Cerebellar nuclear complex (tissue), 1 donor: ENCODE measurements around the gene HCST.
"Not testable (repeated sequence)": the region's sequence is repeated elsewhere in the genome, so short reads cannot be mapped to it uniquely, and the experiment has no call there.

Experiments
- DNase-seq, 2 experiments: peaks; one replicate each; lab custom pipeline; 2025; lab: John Stamatoyannopoulos, UW

HCST gene

GRCh38 chr19:35904311-35905068, 2.2 kb downstream of the HCST start:
- DNase-seq, result no peak

GRCh38 chr19:35905178-35905727, 2.9 kb downstream of the HCST start:
- no peak for DNase-seq

GRCh38 chr19:35907377-35907745, 5.0 kb downstream of the HCST start:
- DNase-seq, result no peak

GRCh38 chr19:35908010-35908441, 5.7 kb downstream of the HCST start, which contains the start of gene TYROBP:
Gene TYROBP (minus strand): TSS chr19:35908295. CDS start chr19:35908228, 67 bp downstream.
- no peak for DNase-seq

- no peak for DNase-seq
Observed at GRCh38 chr19:35908973-35909683, 6.8 kb downstream of the HCST start.

GRCh38 chr19:35909684-35910035, 7.3 kb downstream of the HCST start:
- no peak for DNase-seq

GRCh38 chr19:35910355-35910754, 8.0 kb downstream of the HCST start:
- not testable (repeated sequence) for DNase-seq

GRCh38 chr19:35911173-35911572, 8.8 kb downstream of the HCST start:
- DNase-seq, result no peak

- DNase-seq, result no peak
Observed at GRCh38 chr19:35911790-35912189, 9.5 kb downstream of the HCST start.

GRCh38 chr19:35913589-35913988, 11.3 kb downstream of the HCST start:
- DNase-seq, result no peak

GRCh38 chr19:35915443-35915842, 13.1 kb downstream of the HCST start:
- no peak for DNase-seq

- DNase-seq, result no peak
Observed at GRCh38 chr19:35919306-35919705, 17.0 kb downstream of the HCST start.

- no peak for DNase-seq
Observed at GRCh38 chr19:35921012-35921411, 18.7 kb downstream of the HCST start.

- DNase-seq, result no peak
Observed at GRCh38 chr19:35925501-35925900, 23.2 kb downstream of the HCST start.

GRCh38 chr19:35928507-35928906, 26.2 kb downstream of the HCST start:
- no peak for DNase-seq

- no peak for DNase-seq
Observed at GRCh38 chr19:35929876-35930275, 27.5 kb downstream of the HCST start.

GRCh38 chr19:35931161-35931873, 29.0 kb downstream of the HCST start:
- peak; percentile 85 to 97 for DNase-seq

GRCh38 chr19:35931874-35932202, 29.5 kb downstream of the HCST start:
- no peak for DNase-seq

- no peak for DNase-seq
Observed at GRCh38 chr19:35932291-35932936, 30.1 kb downstream of the HCST start.

- DNase-seq, result peak in 1 of 2 experiments; percentile 51
Observed at GRCh38 chr19:35935911-35936737, 33.8 kb downstream of the HCST start, which contains the start of gene LRFN3. Gene LRFN3 (plus strand): TSS chr19:35936374. CDS start chr19:35939426, 3,052 bp downstream.

GRCh38 chr19:35936738-35937268, 34.5 kb downstream of the HCST start:
- DNase-seq, result no peak
